RWPE1 (cell line): ENCODE results near the gene SPINK1.

ENCODE experiments used
- CTCF ChIA-PET: fragments of 350-600 bp; sonication (Branson Sonifier 250); formaldehyde crosslinking; extraction: SDS; loops from one replicate; lab custom pipeline; 2021; lab: Yijun Ruan, JAX
- POLR2A ChIA-PET: fragments of 400-600 bp; formaldehyde crosslinking; extraction: SDS; loops from one replicate; lab custom pipeline; 2020; ENCODE audit warnings: antibody characterized with exemption; ENCODE audit not compliant: low non-redundant PET; lab: Yijun Ruan, JAX
- DNase-seq: peaks from one replicate; pipeline ENCODE4 v3.0.0; 2012; ENCODE audit warnings: low spot score
- H3K27ac ChIP-seq: fragments of 450-650 bp; 2 replicates; pipeline ENCODE4 v1.5.1; 2017
- TF ChIP-seq, protein P1 (sequence below): fragments of 450-650 bp; conservative IDR thresholded peaks from 2 replicates; pipeline ENCODE4 v1.5.1; 2017; ENCODE audit warnings: low read depth, mild to moderate bottlenecking

SPINK1 gene

DNA sequence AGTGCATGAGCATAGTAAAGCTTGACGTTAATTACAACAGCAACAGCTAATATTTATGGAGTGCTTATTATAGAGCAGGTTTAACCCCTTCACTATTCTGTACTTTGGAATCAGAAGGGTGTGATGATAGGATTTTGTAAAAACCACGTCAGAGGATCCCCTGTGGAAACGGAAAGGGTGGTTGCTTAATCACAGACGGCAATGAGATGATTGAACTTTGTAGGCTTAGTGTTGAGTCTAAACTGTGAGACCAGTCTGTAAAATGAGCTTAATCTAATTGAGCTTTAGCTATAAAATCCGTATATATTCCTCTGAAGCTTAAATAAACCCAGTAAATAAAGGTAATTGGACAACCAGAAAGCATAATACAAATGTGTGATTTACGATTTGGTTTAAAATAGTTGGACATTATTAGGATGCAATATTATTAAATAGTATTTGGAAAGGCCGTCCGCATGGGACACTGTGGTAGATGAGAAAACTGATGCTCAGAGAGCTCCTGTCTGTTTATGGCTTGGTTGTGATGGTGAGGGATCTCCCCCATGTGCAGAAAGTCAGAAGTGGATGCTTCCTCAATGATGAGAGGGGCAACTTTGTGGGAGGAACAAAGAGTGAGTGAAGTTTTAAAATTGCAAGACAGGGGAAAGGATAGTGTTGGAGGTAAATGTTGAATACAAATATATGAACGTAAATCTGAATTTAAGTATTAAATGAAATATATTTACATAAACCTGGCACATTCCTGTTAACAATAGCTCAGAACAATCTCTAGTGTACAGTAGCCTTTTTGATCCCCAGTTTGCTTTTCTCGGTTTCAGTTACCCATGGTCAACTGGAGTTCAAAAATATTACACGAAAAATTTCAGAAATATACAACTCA lies 23.7 kb upstream of the SPINK1 start:
- no peak for DNase-seq
- CTCF ChIA-PET = interaction anchor here (1.0 kb wide), 1 partner anchor 32 kb away, joined by 4 read pairs; no protein-coding TSS in a partner anchor
- POLR2A ChIA-PET = interaction anchor here (0.5 kb wide), 1 partner anchor 266 kb away, joined by 3 read pairs; no protein-coding TSS in a partner anchor
- no peak overlapping the region for H3K27ac ChIP-seq
- TF ChIP-seq, protein P1, sequence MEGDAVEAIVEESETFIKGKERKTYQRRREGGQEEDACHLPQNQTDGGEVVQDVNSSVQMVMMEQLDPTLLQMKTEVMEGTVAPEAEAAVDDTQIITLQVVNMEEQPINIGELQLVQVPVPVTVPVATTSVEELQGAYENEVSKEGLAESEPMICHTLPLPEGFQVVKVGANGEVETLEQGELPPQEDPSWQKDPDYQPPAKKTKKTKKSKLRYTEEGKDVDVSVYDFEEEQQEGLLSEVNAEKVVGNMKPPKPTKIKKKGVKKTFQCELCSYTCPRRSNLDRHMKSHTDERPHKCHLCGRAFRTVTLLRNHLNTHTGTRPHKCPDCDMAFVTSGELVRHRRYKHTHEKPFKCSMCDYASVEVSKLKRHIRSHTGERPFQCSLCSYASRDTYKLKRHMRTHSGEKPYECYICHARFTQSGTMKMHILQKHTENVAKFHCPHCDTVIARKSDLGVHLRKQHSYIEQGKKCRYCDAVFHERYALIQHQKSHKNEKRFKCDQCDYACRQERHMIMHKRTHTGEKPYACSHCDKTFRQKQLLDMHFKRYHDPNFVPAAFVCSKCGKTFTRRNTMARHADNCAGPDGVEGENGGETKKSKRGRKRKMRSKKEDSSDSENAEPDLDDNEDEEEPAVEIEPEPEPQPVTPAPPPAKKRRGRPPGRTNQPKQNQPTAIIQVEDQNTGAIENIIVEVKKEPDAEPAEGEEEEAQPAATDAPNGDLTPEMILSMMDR = no peak

DNA sequence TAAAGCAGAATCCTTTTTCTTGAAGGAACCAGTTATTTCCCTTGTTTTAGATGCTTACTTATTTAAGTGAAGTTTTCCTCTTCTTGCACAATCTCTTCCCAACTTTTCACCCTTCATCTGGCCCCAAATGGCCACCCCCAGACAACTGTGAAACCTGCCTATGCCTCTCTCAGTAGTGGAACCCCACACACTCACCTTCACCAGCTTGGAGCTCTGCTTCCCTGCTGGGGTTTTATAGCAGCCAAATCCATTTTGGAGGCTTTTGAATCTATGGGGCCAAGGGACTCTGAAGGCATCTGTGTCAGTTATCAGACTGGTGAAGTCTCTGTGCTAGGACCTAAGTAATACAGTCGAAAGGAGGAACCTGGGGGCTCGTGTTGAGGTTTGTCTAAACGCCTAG lies 22.9 kb upstream of the SPINK1 start:
- ChIA-PET POLR2A (no interaction called here), CTCF (interaction anchor here (1.0 kb wide), 1 partner anchor 31 kb away, joined by 4 read pairs; no protein-coding TSS in a partner anchor)
- no peak overlapping the region for H3K27ac ChIP-seq
- TF ChIP-seq, protein P1 = no peak
- no peak for DNase-seq

DNA sequence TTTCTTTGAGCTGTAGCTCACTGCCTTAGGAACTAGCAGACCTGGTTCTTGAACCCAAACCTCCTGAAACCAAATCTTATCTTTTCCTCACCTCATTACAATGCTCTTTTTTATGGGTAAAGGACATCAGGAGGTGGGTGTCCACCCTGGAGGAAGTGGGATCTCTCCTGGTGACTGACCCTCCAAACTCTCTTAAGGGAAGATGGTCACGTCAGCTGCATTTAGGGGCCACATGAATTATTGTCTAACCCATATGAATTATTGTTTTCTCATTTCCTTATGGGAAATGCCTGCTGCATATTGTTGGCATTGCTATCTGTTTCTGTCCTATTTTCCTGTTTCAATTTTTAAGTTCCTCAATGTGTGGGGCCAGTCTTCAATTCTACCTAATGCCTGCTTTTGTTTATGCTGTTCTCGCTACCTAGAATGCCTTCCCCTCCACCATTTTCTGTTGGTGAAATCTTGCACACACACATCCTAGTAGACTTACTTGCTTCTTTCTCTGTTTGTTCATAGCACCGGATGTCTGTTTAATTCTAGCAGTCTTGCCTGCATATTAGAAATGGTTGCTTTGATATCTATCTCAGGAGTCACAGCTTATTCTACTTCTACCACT lies 22.0 kb upstream of the SPINK1 start:
- ChIA-PET POLR2A (no interaction called here), CTCF (interaction anchor here (0.9 to 1.2 kb wide), 2 partner anchors 33 to 80 kb away, joined by 3 to 4 read pairs; no protein-coding TSS in a partner anchor)
- no peak overlapping the region for H3K27ac ChIP-seq
- DNase-seq = no peak
- TF ChIP-seq, protein P1 = no peak

DNA sequence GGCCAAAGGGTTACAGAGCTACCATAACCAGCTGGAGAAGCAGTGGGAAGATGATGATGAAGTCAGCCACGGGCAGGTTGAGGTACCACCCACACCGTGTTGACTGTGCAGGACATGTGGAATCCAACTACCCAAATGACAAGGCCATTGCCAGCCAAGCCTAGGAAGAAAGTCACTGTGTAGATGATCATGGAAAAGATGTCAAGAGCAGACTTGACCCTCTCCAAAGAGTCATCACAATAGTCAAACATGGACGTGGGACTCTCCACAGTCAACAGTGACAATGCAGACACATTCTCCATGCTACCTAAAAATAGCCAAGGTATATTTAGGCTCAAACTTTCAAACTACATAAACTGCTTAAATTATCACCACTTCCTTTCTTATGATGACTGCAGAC lies 20.9 kb upstream of the SPINK1 start:
- no peak for DNase-seq
- H3K27ac ChIP-seq = no peak overlapping the region
- TF ChIP-seq, protein P1 = no peak
- CTCF ChIA-PET = no interaction called here
- POLR2A ChIA-PET = no interaction called here

DNA sequence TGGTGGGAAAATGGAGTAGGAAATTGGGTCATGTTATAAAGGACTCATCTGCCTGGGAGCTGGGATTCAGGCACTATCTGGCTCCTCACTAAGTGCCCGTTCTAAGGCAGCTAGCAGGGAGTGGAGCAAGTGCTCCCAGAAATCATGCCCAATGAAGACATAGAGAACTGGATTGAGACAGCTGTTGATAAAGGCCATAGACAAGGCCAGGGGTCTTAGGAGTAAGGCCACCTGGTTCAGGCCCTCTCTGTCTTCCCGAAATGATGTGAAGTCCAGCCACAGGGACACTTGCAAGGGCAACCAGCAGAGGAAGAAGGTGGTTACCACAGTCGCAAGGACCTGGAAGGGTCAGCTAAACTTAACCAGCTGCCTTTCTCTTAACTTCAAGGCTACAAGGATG lies 20.1 kb upstream of the SPINK1 start:
- ChIA-PET CTCF (no interaction called here), POLR2A (no interaction called here)
- no peak for DNase-seq
- no peak overlapping the region for H3K27ac ChIP-seq
- TF ChIP-seq, protein P1 = no peak

DNA sequence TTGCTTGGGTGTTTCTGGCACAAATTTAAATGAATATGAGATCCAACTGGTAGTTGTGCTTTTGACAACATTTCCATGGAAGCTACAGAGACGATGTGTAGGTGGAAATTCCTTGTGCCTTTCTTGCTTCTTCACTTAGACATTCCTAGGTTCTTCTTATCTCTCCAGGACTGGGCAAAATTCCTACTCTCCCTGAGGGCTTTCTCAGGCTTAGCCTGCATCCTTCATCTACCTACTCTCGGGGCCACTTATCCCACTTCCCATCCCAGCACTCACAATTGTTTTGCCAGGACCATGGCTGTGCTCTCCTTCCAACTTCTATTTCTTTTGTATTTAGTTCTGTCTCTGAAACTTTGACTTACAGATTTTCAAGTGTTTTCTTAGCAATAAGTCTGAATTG lies 17.8 kb upstream of the SPINK1 start:
- ChIA-PET CTCF (interaction anchor here (1.1 kb wide), 1 partner anchor 86 kb away, joined by 3 read pairs; no protein-coding TSS in a partner anchor), POLR2A (no interaction called here)
- TF ChIP-seq, protein P1 = no peak

More for the DNA sequence above, 17.8 kb upstream of the SPINK1 start:
- no peak for DNase-seq
- no peak overlapping the region for H3K27ac ChIP-seq
